Kidney epithelial cell (primary cell): ENCODE measurements around the gene RPUSD1. TPM values are rescaled to one million over a fixed set of nuclear protein-coding genes. Genes with fewer than 3 reads are reported as not detected.

ENCODE experiments used
- DNase-seq: peaks from one replicate; pipeline ENCODE4 v3.0.0-alpha.2; 2010; ENCODE audit warnings: low read depth
- H3K27me3 ChIP-seq: 2 replicates; pipeline ENCODE4 v1.6.0; 2011; ENCODE audit warnings: low read length; ENCODE audit not compliant: control insufficient read depth, insufficient read depth
- H3K36me3 ChIP-seq: 2 replicates; pipeline ENCODE4 v1.5.1; 2011; ENCODE audit warnings: low read length; ENCODE audit not compliant: control insufficient read depth, insufficient read depth
- H3K4me3 ChIP-seq: 2 replicates; pipeline ENCODE4 v1.5.1; 2011; ENCODE audit warnings: low read depth, mild to moderate bottlenecking, control low read depth, low read length
- CTCF ChIP-seq: IDR thresholded peaks from 2 replicates; pipeline ENCODE4 v1.5.1; 2011; ENCODE audit warnings: mild to moderate bottlenecking, moderate library complexity, low read length, control low read depth, inconsistent platforms; ENCODE audit not compliant: insufficient read depth, poor library complexity, severe bottlenecking
- total RNA-seq: library from RNA; depleted of rRNA; stranded (reverse); fragments of >200 nt; gene quantifications from 2 replicates; pipeline ENCODE4 v1.2.3, GENCODE V29; 2015

Gene RPUSD1
- total RNA-seq, 1 donor from 2014 or later, result 42.0 TPM

DNA sequence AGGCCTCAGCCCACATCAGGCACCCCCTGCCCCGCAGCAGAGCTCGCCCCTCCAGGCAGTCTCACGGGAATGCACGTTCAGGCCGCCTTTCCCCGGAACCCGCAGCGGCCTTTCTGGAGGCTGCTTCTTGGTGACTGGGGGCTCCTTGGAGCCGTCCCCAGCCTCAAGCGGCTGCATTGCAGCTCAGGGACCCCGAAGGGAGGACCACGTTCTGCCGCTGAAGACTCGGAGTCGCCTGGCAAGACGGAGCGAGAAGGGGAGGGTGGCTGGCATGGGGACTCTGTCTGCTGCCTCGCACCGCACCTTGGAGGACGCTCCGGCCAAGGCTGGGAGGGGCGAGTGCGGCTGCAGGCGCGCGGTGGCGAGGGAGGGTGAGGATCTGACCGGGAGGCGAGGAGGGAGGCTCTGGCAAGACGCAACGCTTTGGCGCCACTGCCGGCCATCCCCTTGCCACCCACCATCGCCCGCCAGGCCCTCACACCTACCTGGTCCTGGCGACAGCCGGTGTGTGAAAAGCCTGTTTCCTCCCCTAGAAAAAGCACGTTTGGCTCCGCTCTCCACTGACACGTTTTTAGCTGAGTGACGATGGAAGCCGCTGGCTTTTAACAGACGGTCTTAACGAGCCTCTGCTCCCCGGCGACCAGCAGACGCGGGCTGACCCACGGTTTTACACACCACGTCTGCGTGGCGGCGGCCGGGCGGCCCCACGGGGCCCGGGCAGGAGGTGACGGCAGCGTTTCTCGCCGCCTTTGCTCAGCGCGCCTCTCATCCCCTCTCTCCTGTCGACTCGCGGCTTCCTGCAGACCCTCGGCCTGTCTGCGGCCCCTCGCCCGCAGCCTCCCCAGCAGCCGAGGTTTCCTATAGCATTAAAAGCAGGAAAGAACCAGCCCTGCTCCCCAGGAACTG lies 29.1 kb upstream of the RPUSD1 start:
- TF ChIP-seq CTCF, result no peak
- Histone ChIP-seq H3K27me3 (peaks cover 37% of the 10 kb centered on the region), H3K4me3 (no peak overlapping the region)

DNA sequence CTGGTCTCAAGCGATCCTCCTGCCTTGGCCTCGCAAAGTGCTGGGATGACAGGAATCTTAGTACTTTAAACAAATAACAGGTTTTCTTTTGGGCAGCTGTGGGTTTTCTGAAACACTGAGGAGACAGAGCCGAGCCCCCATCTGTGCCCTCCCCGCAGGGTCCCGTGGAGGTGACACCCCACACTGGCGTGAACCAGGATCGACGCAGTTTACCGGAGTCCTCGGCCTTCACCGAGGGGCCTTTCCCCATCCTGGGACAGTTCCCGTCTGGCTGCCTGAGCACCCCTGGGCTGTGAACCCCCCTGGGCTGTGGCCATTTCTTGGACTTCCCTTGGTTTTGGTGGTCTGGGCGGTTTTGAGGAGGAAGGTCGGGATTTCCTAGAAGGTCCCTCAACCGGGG lies 27.7 kb upstream of the RPUSD1 start:
- no peak for DNase-seq
- H3K27me3 ChIP-seq, result peaks cover 41% of the 10 kb centered on the region
- no peak for TF ChIP-seq CTCF

More for the DNA sequence above, 29.1 kb upstream of the RPUSD1 start:
- DNase-seq, result no peak
- H3K36me3 ChIP-seq, result no peaks in the 10 kb centered on the region

GRCh38 chr16:814974-815373 lies 26.8 kb upstream of the RPUSD1 start:
- Histone ChIP-seq H3K4me3 (no peak overlapping the region), H3K27me3 (peaks cover 41% of the 10 kb centered on the region), H3K36me3 (no peaks in the 10 kb centered on the region)
- DNase-seq, result no peak
- TF ChIP-seq CTCF, result no peak

More for the DNA sequence above, 27.7 kb upstream of the RPUSD1 start:
- Histone ChIP-seq H3K36me3 (no peaks in the 10 kb centered on the region), H3K4me3 (no peak overlapping the region)

DNA sequence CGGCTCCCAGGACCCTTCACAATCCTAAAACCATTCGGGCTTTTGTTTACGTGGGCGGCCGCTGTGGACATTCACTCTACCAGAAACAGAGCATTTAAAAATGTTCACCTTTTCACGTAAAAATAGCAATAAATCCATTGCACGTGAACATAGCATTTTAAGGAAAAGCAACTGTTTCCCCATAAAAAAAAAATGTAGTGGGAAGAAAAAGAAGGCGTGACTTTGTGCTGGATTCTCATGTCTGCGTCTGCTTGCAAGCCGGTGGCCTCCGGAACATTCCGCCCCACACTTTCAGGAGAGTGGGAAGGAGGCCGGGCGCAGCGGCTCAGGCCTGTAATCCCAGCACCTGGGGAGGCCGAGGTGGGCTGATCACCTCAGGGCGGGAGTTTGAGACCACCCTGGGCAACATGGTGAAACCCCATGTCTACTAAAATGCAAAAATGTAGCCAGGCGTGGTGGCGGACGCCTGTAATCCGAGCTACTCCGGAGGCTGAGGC lies 25.8 kb upstream of the RPUSD1 start:
- TF ChIP-seq CTCF, result no peak
- H3K36me3 ChIP-seq, result no peaks in the 10 kb centered on the region
- no peak overlapping the region for H3K4me3 ChIP-seq
- no peak for DNase-seq
- H3K27me3 ChIP-seq, result peaks cover 41% of the 10 kb centered on the region

DNA sequence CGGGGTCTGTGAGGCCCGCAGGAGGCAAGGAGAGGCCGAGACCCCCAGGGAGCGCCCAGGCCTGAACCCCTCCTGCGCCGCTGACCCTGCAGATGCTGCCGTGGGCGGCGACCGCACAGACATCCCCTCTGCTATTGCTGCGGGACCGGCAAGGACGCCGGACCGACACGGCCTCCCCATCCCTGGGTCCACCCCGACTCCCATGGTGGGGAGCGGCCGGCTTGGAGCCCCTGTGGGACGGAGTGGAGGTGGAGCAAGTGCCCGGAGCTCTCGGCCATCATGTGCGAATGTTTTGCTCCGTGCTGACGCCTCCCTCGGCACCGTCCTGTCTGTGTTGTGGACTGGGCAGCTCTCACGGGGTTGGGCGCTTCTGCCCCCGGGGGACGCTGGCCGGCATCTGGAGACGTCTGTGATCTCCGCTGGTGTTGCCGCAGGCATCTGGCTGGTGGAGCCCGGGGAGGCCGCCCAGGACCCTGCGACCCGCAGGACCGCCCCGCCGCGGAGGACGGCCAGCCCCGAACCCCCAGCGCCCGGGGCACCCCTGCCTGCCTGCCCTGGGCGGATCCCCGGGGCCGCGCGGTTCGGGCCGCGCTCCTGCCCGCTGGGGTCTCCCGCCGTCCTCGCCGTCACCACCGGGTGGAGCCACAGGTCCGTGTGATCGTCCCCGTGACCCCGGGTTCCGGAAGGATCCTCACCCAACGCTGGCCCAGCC lies 25.2 kb upstream of the RPUSD1 start:
- DNase-seq, result no peak
- H3K36me3 ChIP-seq, result no peaks in the 10 kb centered on the region
- peak; percentile 60 for TF ChIP-seq CTCF
- peaks cover 38% of the 10 kb centered on the region for H3K27me3 ChIP-seq
- H3K4me3 ChIP-seq, result no peak overlapping the region
